NCI-H187 treated with DMSO at 0.1 percent for 48 hours (cell line): Measurements from ENCODE around the gene ACVR1.

Source experiments
- DNase-seq: peaks from one replicate; lab custom pipeline; 2025; lab: John Stamatoyannopoulos, UW

ACVR1 gene

GRCh38 chr2:157699009-157699408 is 177.1 kb downstream of the ACVR1 start:
- no peak for DNase-seq

GRCh38 chr2:157698430-157698829 is 177.7 kb downstream of the ACVR1 start:
- no peak for DNase-seq

- no peak for DNase-seq
Observed at GRCh38 chr2:157696036-157696435, 180.1 kb downstream of the ACVR1 start.

GRCh38 chr2:157692768-157693167 is 183.4 kb downstream of the ACVR1 start:
- no peak for DNase-seq

- no peak for DNase-seq
Observed at GRCh38 chr2:157691695-157692094, 184.4 kb downstream of the ACVR1 start.

- no peak for DNase-seq
Observed at GRCh38 chr2:157691131-157691530, 185.0 kb downstream of the ACVR1 start.
